Mammary epithelial cell (primary cell): ENCODE measurements around the gene MAML1.

ENCODE experiments used
- EZH2 ChIP-seq: IDR thresholded peaks from 2 replicates; pipeline ENCODE4 v1.6.1; 2012; ENCODE audit warnings: low read length, inconsistent platforms, borderline replicate concordance
- TF ChIP-seq, protein P1 (sequence below), 2 donors: IDR thresholded peaks in 1 of 2; conservative IDR thresholded peaks in 1 of 2; 2 replicates each; pipeline ENCODE4 v1.5.1; 2011 to 2012; ENCODE audit warnings: inconsistent platforms in 2 of 2, low read length in 2 of 2, mild to moderate bottlenecking in 2 of 2, control low read depth in 1 of 2, low read depth in 1 of 2; ENCODE audit not compliant: insufficient read depth in 1 of 2; ENCODE audit errors: extremely low read depth in 1 of 2

DNA sequence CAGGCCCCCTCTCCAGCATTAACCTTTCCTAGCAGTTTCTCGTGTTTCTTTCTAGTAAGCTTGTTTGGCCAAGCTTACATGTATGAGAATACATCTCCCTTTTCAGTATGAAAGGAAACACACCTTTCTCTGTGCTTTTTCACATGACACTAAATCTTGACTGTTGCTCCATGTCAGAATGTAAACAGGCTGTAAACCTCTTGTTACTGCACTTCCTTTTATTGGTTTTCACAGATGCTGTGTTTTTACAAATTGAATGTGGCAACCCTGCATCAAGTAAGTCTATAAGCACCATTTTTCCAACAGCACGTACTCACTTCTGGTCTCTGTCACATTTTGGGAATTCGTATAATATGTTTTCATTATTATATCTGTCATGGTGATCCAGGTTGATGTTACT lies 36.0 kb upstream of the MAML1 start:
- TF ChIP-seq, protein P1, sequence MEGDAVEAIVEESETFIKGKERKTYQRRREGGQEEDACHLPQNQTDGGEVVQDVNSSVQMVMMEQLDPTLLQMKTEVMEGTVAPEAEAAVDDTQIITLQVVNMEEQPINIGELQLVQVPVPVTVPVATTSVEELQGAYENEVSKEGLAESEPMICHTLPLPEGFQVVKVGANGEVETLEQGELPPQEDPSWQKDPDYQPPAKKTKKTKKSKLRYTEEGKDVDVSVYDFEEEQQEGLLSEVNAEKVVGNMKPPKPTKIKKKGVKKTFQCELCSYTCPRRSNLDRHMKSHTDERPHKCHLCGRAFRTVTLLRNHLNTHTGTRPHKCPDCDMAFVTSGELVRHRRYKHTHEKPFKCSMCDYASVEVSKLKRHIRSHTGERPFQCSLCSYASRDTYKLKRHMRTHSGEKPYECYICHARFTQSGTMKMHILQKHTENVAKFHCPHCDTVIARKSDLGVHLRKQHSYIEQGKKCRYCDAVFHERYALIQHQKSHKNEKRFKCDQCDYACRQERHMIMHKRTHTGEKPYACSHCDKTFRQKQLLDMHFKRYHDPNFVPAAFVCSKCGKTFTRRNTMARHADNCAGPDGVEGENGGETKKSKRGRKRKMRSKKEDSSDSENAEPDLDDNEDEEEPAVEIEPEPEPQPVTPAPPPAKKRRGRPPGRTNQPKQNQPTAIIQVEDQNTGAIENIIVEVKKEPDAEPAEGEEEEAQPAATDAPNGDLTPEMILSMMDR (conservative IDR thresholded peaks at IDR 0.05 in 1 of 2, IDR thresholded peaks at IDR 0.05 in 1 of 2; ENCODE audit: extremely low read depth in 1 of 2, insufficient read depth in 1 of 2, low read depth in 1 of 2, low read length in 2 of 2), result no peak
- no peak for TF ChIP-seq EZH2
